H1 (cell line): ENCODE data around the gene FOXB1. TPM values are rescaled to one million over a fixed set of nuclear protein-coding genes. Genes with fewer than 3 reads are reported as not detected.
A peak's percentile ranks its signal among the peaks of the same experiment; 100 is the strongest.

Experiments used
- CTCF ChIA-PET: fragments of 300-600 bp; sonication (Branson Sonifier 250); formaldehyde crosslinking; loops from one replicate; lab custom pipeline; 2021; ENCODE audit not compliant: partially characterized antibody; lab: Charles Lee
- POLR2A ChIA-PET: fragments of 300-600 bp; sonication (Branson Sonifier 250); formaldehyde crosslinking; loops from one replicate; lab custom pipeline; 2021; ENCODE audit warnings: inconsistent platforms; ENCODE audit not compliant: partially characterized antibody; lab: Charles Lee
- DNase-seq, 2 experiments: peaks; one replicate each; pipeline versions ENCODE4 v3.0.0 to v3.0.0-alpha.2; 2010 to 2022; ENCODE audit warnings: low spot score in 2 of 2, low read depth in 1 of 2, mixed read lengths in 1 of 2
- FAIRE-seq: peaks from 2 replicates; lab custom pipeline; 2011; peaks lifted over from hg19 to GRCh38; lab: Jason Lieb, UNC
- H2AFZ ChIP-seq: 2 replicates; pipeline ENCODE4 v1.8.1; 2012; ENCODE audit warnings: low read length, inconsistent platforms
- H2AK5ac ChIP-seq: 2 replicates; pipeline ENCODE4 v1.6.1; 2013; ENCODE audit warnings: low read depth, low read length
- H2BK120ac ChIP-seq: replicated peaks from 2 replicates; pipeline ENCODE3; 2013; ENCODE audit warnings: low read depth, low read length, inconsistent platforms
- H2BK12ac ChIP-seq: 2 replicates; pipeline ENCODE4 v1.6.1; 2013; ENCODE audit warnings: low read depth, low read length
- H2BK15ac ChIP-seq: 2 replicates; pipeline ENCODE4 v1.6.1; 2013; ENCODE audit warnings: low read length
- H2BK20ac ChIP-seq: 2 replicates; pipeline ENCODE4 v1.6.1; 2013; ENCODE audit warnings: low read length
- H2BK5ac ChIP-seq: 2 replicates; pipeline ENCODE4 v1.6.1; 2013; ENCODE audit warnings: low read depth, low read length
- H3K14ac ChIP-seq: 2 replicates; pipeline ENCODE4 v1.6.1; 2013; ENCODE audit warnings: inconsistent platforms; ENCODE audit not compliant: insufficient read length
- H3K18ac ChIP-seq: 2 replicates; pipeline ENCODE4 v1.6.1; 2013; ENCODE audit warnings: low read length; ENCODE audit errors: extremely low read depth
- H3K23ac ChIP-seq: 2 replicates; pipeline ENCODE4 v1.6.1; 2013; ENCODE audit warnings: inconsistent platforms; ENCODE audit not compliant: insufficient read length
- H3K23me2 ChIP-seq: 2 replicates; pipeline ENCODE4 v1.6.1; 2013; ENCODE audit warnings: low read depth, low read length
- H3K27ac ChIP-seq: 2 replicates; pipeline ENCODE4 v1.6.1; 2011; ENCODE audit warnings: low read depth, low read length, inconsistent platforms
- H3K27me3 ChIP-seq, 4 experiments: replicated peaks in 1 of 4; 1 replicate in 1 of 4; 2 replicates in 3 of 4; pipeline versions ENCODE4 v1.6.1 to v1.8.1; 2011 to 2013; ENCODE audit warnings: low read length in 3 of 4, mild to moderate bottlenecking in 3 of 4, inconsistent platforms in 2 of 4, mixed read lengths in 2 of 4, moderate library complexity in 1 of 4; ENCODE audit not compliant: control insufficient read depth in 3 of 4, insufficient read depth in 3 of 4; ENCODE audit errors: extremely low read depth in 1 of 4
- H3K36me3 ChIP-seq, 4 experiments: 2 replicates each; pipeline versions ENCODE4 v1.6.1 to v1.8.1; 2011 to 2013; ENCODE audit warnings: mild to moderate bottlenecking in 4 of 4, low read length in 3 of 4, moderate library complexity in 2 of 4, control low read depth in 1 of 4, inconsistent platforms in 1 of 4; ENCODE audit not compliant: insufficient read depth in 4 of 4, control insufficient read depth in 2 of 4
- H3K4ac ChIP-seq: replicated peaks from 2 replicates; pipeline ENCODE3; 2013; ENCODE audit warnings: low read length, low read depth, mixed read lengths, inconsistent platforms; ENCODE audit not compliant: insufficient read length
- H3K4me1 ChIP-seq, 4 experiments: replicated peaks in 1 of 4; 1 replicate in 1 of 4; 2 replicates in 3 of 4; pipeline versions ENCODE4 v1.6.1 to v1.8.1; 2011 to 2013; ENCODE audit warnings: low read length in 3 of 4, inconsistent platforms in 2 of 4, mixed read lengths in 1 of 4; ENCODE audit not compliant: insufficient read depth in 4 of 4, control insufficient read depth in 3 of 4
- H3K4me2 ChIP-seq, 2 experiments: 2 replicates each; pipeline versions ENCODE4 v1.6.1 to v1.8.1; 2011 to 2013; ENCODE audit warnings: low read depth in 2 of 2, low read length in 2 of 2, control low read depth in 1 of 2, inconsistent platforms in 1 of 2, mild to moderate bottlenecking in 1 of 2; ENCODE audit not compliant: insufficient read depth in 1 of 2
- H3K4me3 ChIP-seq, 4 experiments: fragments of 200-600, 300-600 bp in 1 of 4; sonication (generic), shearing (Covaris generic), sonication (Bioruptor Twin) in 1 of 4; 2 replicates each; pipeline versions ENCODE4 v1.5.1 to v1.8.1; 2011 to 2016; ENCODE audit warnings: low read length in 4 of 4, low read depth in 3 of 4, control low read depth in 2 of 4, inconsistent platforms in 2 of 4, mild to moderate bottlenecking in 2 of 4, mixed read lengths in 1 of 4, moderate library complexity in 1 of 4; ENCODE audit not compliant: insufficient read depth in 2 of 4; ENCODE audit errors: extremely low read depth in 1 of 4
- H3K56ac ChIP-seq: replicated peaks from 2 replicates; pipeline ENCODE3; 2013; ENCODE audit warnings: low read depth, mild to moderate bottlenecking, mixed read lengths, low read length, inconsistent platforms; ENCODE audit not compliant: insufficient read length
- H3K79me1 ChIP-seq: 2 replicates; pipeline ENCODE4 v1.6.1; 2013; ENCODE audit warnings: low read depth, low read length, control low read depth
- H3K79me2 ChIP-seq, 2 experiments: 2 replicates each; pipeline versions ENCODE4 v1.6.1 to v1.8.1; 2012 to 2013; ENCODE audit warnings: low read length in 2 of 2, mild to moderate bottlenecking in 2 of 2, inconsistent platforms in 1 of 2; ENCODE audit not compliant: insufficient read depth in 2 of 2, control insufficient read depth in 1 of 2
- H3K9ac ChIP-seq, 4 experiments: replicated peaks in 1 of 4; 1 replicate in 1 of 4; 2 replicates in 3 of 4; pipeline versions ENCODE4 v1.6.1 to v1.8.1; 2011 to 2013; ENCODE audit warnings: low read depth in 3 of 4, low read length in 3 of 4, control low read depth in 2 of 4, mild to moderate bottlenecking in 2 of 4, moderate library complexity in 2 of 4, inconsistent platforms in 1 of 4; ENCODE audit errors: extremely low read depth in 1 of 4
- H3K9me3 ChIP-seq, 2 experiments: 2 replicates each; pipeline versions ENCODE4 v1.6.1 to v1.8.1; 2012 to 2013; ENCODE audit warnings: mild to moderate bottlenecking in 2 of 2, moderate library complexity in 2 of 2, control low read depth in 1 of 2, inconsistent platforms in 1 of 2, low read depth in 1 of 2, low read length in 1 of 2, mixed read lengths in 1 of 2; ENCODE audit not compliant: insufficient read depth in 2 of 2
- H4K20me1 ChIP-seq, 2 experiments: replicated peaks in 1 of 2; 2 replicates each; pipeline versions ENCODE3 to v1.8.1; 2011 to 2013; ENCODE audit warnings: inconsistent platforms in 2 of 2, low read length in 2 of 2, mild to moderate bottlenecking in 1 of 2; ENCODE audit not compliant: insufficient read depth in 2 of 2, control insufficient read depth in 1 of 2
- H4K5ac ChIP-seq: 2 replicates; pipeline ENCODE4 v1.6.1; 2013; ENCODE audit warnings: low read length, low read depth, mixed read lengths, inconsistent platforms; ENCODE audit not compliant: insufficient read length
- H4K8ac ChIP-seq: 2 replicates; pipeline ENCODE4 v1.8.0; 2013; ENCODE audit warnings: mild to moderate bottlenecking, moderate library complexity, low read length, inconsistent platforms; ENCODE audit not compliant: insufficient read depth; ENCODE audit errors: extremely low read depth
- H4K91ac ChIP-seq: replicated peaks from 2 replicates; pipeline ENCODE3; 2013; ENCODE audit warnings: low read length, mixed read lengths, inconsistent platforms; ENCODE audit not compliant: insufficient read length
- ASH2L ChIP-seq: fragments of 200-600, 300-600 bp; sonication (generic); IDR thresholded peaks from one replicate; pipeline ENCODE4 v1.7.1; 2017; ENCODE audit warnings: low read length
- EGR1 ChIP-seq: IDR thresholded peaks from 2 replicates; pipeline ENCODE4 v1.6.1; 2011; ENCODE audit warnings: low read depth, low read length, borderline replicate concordance
- GABPA ChIP-seq: IDR thresholded peaks from 2 replicates; pipeline ENCODE4 v1.6.1; 2011; ENCODE audit warnings: mild to moderate bottlenecking, low read length, moderate library complexity, borderline replicate concordance; ENCODE audit not compliant: insufficient read depth
- GTF2F1 ChIP-seq: IDR thresholded peaks from 2 replicates; pipeline ENCODE4 v1.6.1; 2012; ENCODE audit warnings: low read depth, low read length, improper control_type of control experiment, borderline replicate concordance
- RXRA ChIP-seq: IDR thresholded peaks from 2 replicates; pipeline ENCODE4 v1.6.1; 2011; ENCODE audit warnings: low read depth, mild to moderate bottlenecking, low read length, moderate library complexity; ENCODE audit not compliant: insufficient read depth
- SIX5 ChIP-seq: IDR thresholded peaks from 2 replicates; pipeline ENCODE4 v1.6.1; 2011; ENCODE audit warnings: mild to moderate bottlenecking, low read depth, low read length
- SP1 ChIP-seq: IDR thresholded peaks from 2 replicates; pipeline ENCODE4 v1.6.1; 2011; ENCODE audit warnings: low read depth, low read length
- SUZ12 ChIP-seq: fragments of 200-600 bp; sonication (generic); IDR thresholded peaks from 2 replicates; pipeline ENCODE4 v1.6.1; 2012; ENCODE audit warnings: mild to moderate bottlenecking, inconsistent platforms, low read length, moderate library complexity, mixed read lengths
- TCF12 ChIP-seq: IDR thresholded peaks from 2 replicates; pipeline ENCODE4 v1.6.1; 2011; ENCODE audit warnings: low read depth, mild to moderate bottlenecking, low read length
- WGBS, 2 experiments: shearing (Covaris generic) in 1 of 2; methylation state at CpG; one replicate each; pipeline versions ENCODE4 v1.1.6 to v1.1.7; 2013 to 2015; ENCODE audit warnings: low lambda C conversion rate in 2 of 2, mixed read lengths in 2 of 2, inconsistent platforms in 1 of 2, low coverage in 1 of 2, missing lambda C conversion rate in 1 of 2; ENCODE audit not compliant: insufficient replicate concordance in 2 of 2, insufficient coverage in 1 of 2, insufficient read length in 1 of 2; ENCODE audit errors: extremely low coverage in 1 of 2, missing lambda C conversion rate in 1 of 2; 5-methylcytosine and 5-hydroxymethylcytosine counted together
- polyA plus RNA-seq, 7 experiments: library from polyadenylated mRNA; depleted of rRNA in 3 of 7; stranded (reverse) in 5 of 7; unstranded in 2 of 7; fragments of >200 nt in 5 of 7; fragments of 200-250 nt in 2 of 7; gene quantifications; 1 replicate in 5 of 7; 2 replicates in 1 of 7; 4 replicates in 1 of 7; pipeline versions ENCODE4 v1.2.1 to v1.2.3, GENCODE V29; 2011 to 2013; ENCODE audit warnings: missing spikeins in 2 of 7, mixed read lengths in 2 of 7
- total RNA-seq: library from RNA; stranded (reverse); fragmentation: NEBNext Ultra II Directional; extraction: Animal tissue kit (Norgen Biotek cat#: 25700); gene quantifications from 2 replicates; pipeline ENCODE4 v1.2.1, GENCODE V29; 2021

FOXB1 gene
- total and polyA plus RNA-seq, 2 of the 8 experiments (the other 6 are each of a cell fraction or from before 2014, with no cell fraction given), result 0.92 to 1.5 TPM

GRCh38 chr15:59997070-59997701, 6.9 kb upstream of the FOXB1 start:
- WGBS, 2 experiments, result 0% methylated on average over 12 of the region's 36 CpGs; no CpG with 5 or more reads in 1 of the 2 experiments
- Histone ChIP-seq H3K9me3 (no peaks in the 10 kb centered on the region), H3K9ac (peak overlapping the region in 2 of 4 experiments; percentile 45 to 60; a peak in 3 of 7 replicates), H3K79me1 (no peaks in the 10 kb centered on the region), H3K23me2 (peaks cover 49% of the 10 kb centered on the region), H4K8ac (no peak overlapping the region; the same call in 1 of the 2 replicates), H3K23ac (no peak overlapping the region), H3K79me2 (peaks cover 0 to 4% of the 10 kb centered on the region in 2 experiments; a peak in 1 of 4 replicates), H4K5ac (peak overlapping the region; percentile 89), H3K4me1 (peaks cover 16 to 42% (median 22%) of the 10 kb centered on the region in 4 experiments), H3K4me2 (peak overlapping the region; percentile 98 to 100), H2AK5ac (no peak overlapping the region; the same call in 1 of the 2 replicates), H2BK5ac (peak overlapping the region; percentile 94; the same call in 1 of the 2 replicates), H2BK15ac (no peak overlapping the region), H3K14ac (no peak overlapping the region), H3K27ac (no peak overlapping the region), H2BK120ac (peak overlapping the region; percentile 90), H2AFZ (no peak overlapping the region), H2BK12ac (peak overlapping the region; percentile 99), H3K18ac (peak overlapping the region; percentile 88; the same call in 1 of the 2 replicates), H3K4ac (no peak overlapping the region), H3K36me3 (no peaks in the 10 kb centered on the region), H3K56ac (peak overlapping the region; percentile 55), H2BK20ac (peak overlapping the region; percentile 91), H4K91ac (peak overlapping the region; percentile 87), H3K4me3 (peak overlapping the region; percentile 31 to 63 (median 47)), H4K20me1 (peaks cover 0 to 2% of the 10 kb centered on the region in 2 experiments), H3K27me3 (peaks cover 7 to 65% (median 44%) of the 10 kb centered on the region in 4 experiments)
- CTCF ChIA-PET, result interaction anchor here (0.7 to 2.2 kb wide), 8 partner anchors 9 to 340 kb away, joined by 3 to 5 read pairs (median 4); no protein-coding TSS in a partner anchor
- FAIRE-seq (peak; percentile 48), DNase-seq (peak; percentile 82 to 94)
- POLR2A ChIA-PET, result interaction anchor here (0.8 to 1.6 kb wide), 5 partner anchors 8 to 47 kb away, joined by 3 to 4 read pairs (median 3); no protein-coding TSS in a partner anchor
- TF ChIP-seq GTF2F1 (no peak), ASH2L (peak; percentile 47), TCF12 (peak; percentile 78), SP1 (peak; percentile 51; the same call in 1 of the 2 replicates), RXRA (no peak), SUZ12 (no peak; the same call in 1 of the 2 replicates), EGR1 (0 out of 2 replicates have a peak, but pooled peaks have one; percentile 57), SIX5 (no peak), GABPA (no peak)
